Body of pancreas (tissue), 4 donors: ENCODE data around the gene CNTRL. TPM values are rescaled to one million over a fixed set of nuclear protein-coding genes. Genes with fewer than 3 reads are reported as not detected.

Source experiments
- ATAC-seq: fragments of 150-250 bp; one replicate; pipeline ENCODE4 v1.9.1; 2016
- DNase-seq, 4 donors: peaks; one replicate each; pipeline ENCODE4 v3.0.0-alpha.2; 2019
- H3K27ac ChIP-seq, 4 donors: fragments of 200-600 bp; sonication (generic); 1 replicate in 3 of 4; 2 replicates in 1 of 4; pipeline versions ENCODE4 v1.5.1 to v1.6.1; 2016 to 2019; ENCODE audit warnings: mild to moderate bottlenecking in 1 of 4, mixed read lengths in 1 of 4, moderate library complexity in 1 of 4
- H3K27me3 ChIP-seq, 2 donors: fragments of 200-600 bp; sonication (generic); one replicate each; pipeline ENCODE4 v1.6.0; 2016; ENCODE audit warnings: mild to moderate bottlenecking in 1 of 2
- H3K36me3 ChIP-seq, 2 donors: fragments of 200-600 bp; sonication (generic); replicated peaks in 1 of 2; 2 replicates each; pipeline ENCODE4 v1.5.1; 2016; ENCODE audit warnings: low read depth in 2 of 2; ENCODE audit not compliant: insufficient read depth in 1 of 2
- H3K4me1 ChIP-seq: fragments of 200-600 bp; sonication (generic); one replicate; pipeline ENCODE4 v1.6.0; 2016
- H3K4me3 ChIP-seq, 2 donors: fragments of 200-600 bp; sonication (generic); 1 replicate in 1 of 2; 2 replicates in 1 of 2; pipeline ENCODE4 v1.5.1; 2016 to 2019
- H3K9me3 ChIP-seq, 3 donors: fragments of 200-600 bp; sonication (generic); 1 replicate in 2 of 3; 2 replicates in 1 of 3; pipeline ENCODE4 v1.5.1; 2016
- CTCF ChIP-seq, 7 experiments: fragments of 450-650 bp in 4 of 7; fragments of 200-600 bp in 3 of 7; sonication (generic) in 3 of 7; IDR thresholded peaks; one replicate each; pipeline ENCODE4 v1.5.1; 2016 to 2019; ENCODE audit warnings: antibody characterized with exemption in 7 of 7
- POLR2A ChIP-seq, 3 donors: fragments of 450-650 bp; IDR thresholded peaks; one replicate each; pipeline ENCODE4 v1.6.1; 2016; ENCODE audit warnings: antibody characterized with exemption in 3 of 3, mild to moderate bottlenecking in 2 of 3
- WGBS, 2 donors: methylation state at CpG; one replicate each; pipeline ENCODE4 v1.1.5; 2017; 5-methylcytosine and 5-hydroxymethylcytosine counted together
- intact Hi-C: fragments of 100-400 bp; cut with DNase I; formaldehyde crosslinking; loops from one replicate; pipeline ENCODE4 v1.15.1; 2023
- total RNA-seq, 2 donors: library from RNA; depleted of rRNA; stranded (reverse); fragments of >200 nt; gene quantifications; one replicate each; pipeline ENCODE4 v1.1.0, GENCODE V29; 2016

Gene CNTRL
- total RNA-seq, 2 donors from 2014 or later = 16.1 to 20.8 TPM

DNA sequence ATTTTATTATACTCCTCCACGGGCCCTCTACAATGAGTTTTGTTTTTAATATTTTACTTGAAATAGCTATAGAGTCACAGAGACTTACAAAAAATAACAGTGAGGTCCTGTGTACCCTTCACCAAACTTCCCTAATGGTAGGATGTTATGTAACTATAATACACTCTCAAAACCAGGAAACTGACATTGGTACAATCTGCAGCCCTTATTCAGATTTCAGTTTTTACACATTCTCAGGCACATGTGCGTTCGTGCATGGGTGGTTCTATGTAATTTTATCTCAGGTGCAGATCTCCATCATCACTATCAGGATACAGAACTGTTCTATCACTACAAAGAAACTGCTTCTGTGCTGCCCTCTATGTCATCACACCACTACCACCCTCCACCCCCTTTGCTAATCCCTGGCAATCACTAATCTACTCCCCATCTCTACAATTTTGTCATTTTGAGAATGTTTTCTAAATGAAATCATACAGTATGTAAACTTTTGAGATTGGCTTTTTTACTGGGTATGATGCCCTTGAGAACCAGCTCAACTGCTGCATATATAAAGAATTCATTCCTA is 110.5 kb downstream of the CNTRL start:
- 82 to 94% methylated on average over 3 of the region's 3 CpGs for WGBS, 2 donors
- Histone ChIP-seq H3K36me3 (peaks cover 0 to 2% of the 10 kb centered on the region in 2 donors), H3K4me3 (no peak overlapping the region), H3K4me1 (peaks cover 52% of the 10 kb centered on the region), H3K27ac (no peak overlapping the region), H3K27me3 (no peaks in the 10 kb centered on the region), H3K9me3 (no peaks in the 10 kb centered on the region)
- ATAC-seq (no peak), DNase-seq (no peak)
- intact Hi-C loops = no loop called here
- TF ChIP-seq POLR2A (IDR thresholded peaks at IDR 0.05) (no peak), CTCF (IDR thresholded peaks at IDR 0.05) (no peak)

- Histone ChIP-seq H3K27ac (no peak overlapping the region), H3K36me3 (peaks cover 0 to 1% of the 10 kb centered on the region in 2 donors), H3K27me3 (no peaks in the 10 kb centered on the region), H3K4me1 (peaks cover 52% of the 10 kb centered on the region), H3K4me3 (no peak overlapping the region), H3K9me3 (no peaks in the 10 kb centered on the region)
- 81 to 90% methylated on average over 4 of the region's 4 CpGs for WGBS, 2 donors
- no peak for TF ChIP-seq POLR2A (IDR thresholded peaks at IDR 0.05)
- TF ChIP-seq CTCF (IDR thresholded peaks at IDR 0.05) = no peak
- intact Hi-C loops = no loop called here
- DNase-seq = no peak
- ATAC-seq = no peak
Observed at GRCh38 chr9:121185774-121186403, 111.1 kb downstream of the CNTRL start.

- no peaks in the 10 kb centered on the region for H3K36me3 ChIP-seq
- no peaks in the 10 kb centered on the region for H3K27me3 ChIP-seq
- ATAC-seq (no peak), DNase-seq (no peak)
- H3K9me3 ChIP-seq = no peaks in the 10 kb centered on the region
- no peak overlapping the region for H3K4me3 ChIP-seq
- intact Hi-C loops = no loop called here
- WGBS, 2 donors = 47 to 51% methylated on average over 3 of the region's 3 CpGs
- TF ChIP-seq POLR2A (IDR thresholded peaks at IDR 0.05) (no peak), CTCF (IDR thresholded peaks at IDR 0.05) (no peak)
- no peak overlapping the region for H3K27ac ChIP-seq
- H3K4me1 ChIP-seq = peaks cover 52% of the 10 kb centered on the region
Observed at GRCh38 chr9:121187636-121188305, 113.0 kb downstream of the CNTRL start.

- no peak for DNase-seq
- H3K27ac ChIP-seq = no peak overlapping the region
- H3K4me1 ChIP-seq = peaks cover 50% of the 10 kb centered on the region
- TF ChIP-seq POLR2A (IDR thresholded peaks at IDR 0.05) (no peak), CTCF (IDR thresholded peaks at IDR 0.05) (no peak)
- no peak for ATAC-seq
- no peaks in the 10 kb centered on the region for H3K27me3 ChIP-seq
- WGBS, 2 donors = 82 to 90% methylated on average over 1 of the region's 1 CpG
- no peaks in the 10 kb centered on the region for H3K36me3 ChIP-seq
- no peaks in the 10 kb centered on the region for H3K9me3 ChIP-seq
- no peak overlapping the region for H3K4me3 ChIP-seq
- intact Hi-C loops = no loop called here
Observed at GRCh38 chr9:121189006-121189405, 114.3 kb downstream of the CNTRL start.
